HG03159 (cell line): ENCODE measurements around the gene PGGHG.

Source experiments
- ATAC-seq: cut with Tn5 transposase; IDR thresholded peaks from one replicate; pipeline ENCODE4 v1.9.1; 2021; ENCODE audit warnings: mild to moderate bottlenecking, moderate library complexity; ENCODE audit not compliant: unreplicated experiment

PGGHG gene

GRCh38 chr11:344836-345578, 56.1 kb downstream of the PGGHG start:
- ATAC-seq: no peak
